Suppressor macrophage (primary cell): ENCODE measurements around the gene ARHGAP4.

Experiments
- DNase-seq, 4 experiments: peaks; one replicate each; pipeline ENCODE4 v3.0.0-alpha.2; 2020 to 2022

The ARHGAP4 gene

DNA sequence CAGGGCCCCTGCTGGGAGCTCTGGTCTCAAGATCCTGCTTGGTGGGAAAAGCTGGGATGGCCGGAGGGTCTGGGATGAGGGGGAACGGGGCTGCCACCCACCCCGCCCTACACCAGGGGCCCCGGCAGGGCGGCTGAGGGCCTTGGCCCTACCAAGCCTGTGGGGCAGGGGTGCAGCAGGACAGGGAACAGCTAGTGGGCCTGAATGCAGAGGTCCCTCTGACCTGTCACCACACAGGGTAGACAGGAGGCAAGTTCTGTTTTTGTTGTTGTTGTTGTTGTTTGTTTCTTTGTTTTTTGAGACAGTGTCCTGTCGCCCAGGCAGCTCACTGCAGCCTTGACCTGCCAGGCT is 18.7 kb upstream of the ARHGAP4 start:
- DNase-seq: peak in 1 of 4 experiments; percentile 26

DNA sequence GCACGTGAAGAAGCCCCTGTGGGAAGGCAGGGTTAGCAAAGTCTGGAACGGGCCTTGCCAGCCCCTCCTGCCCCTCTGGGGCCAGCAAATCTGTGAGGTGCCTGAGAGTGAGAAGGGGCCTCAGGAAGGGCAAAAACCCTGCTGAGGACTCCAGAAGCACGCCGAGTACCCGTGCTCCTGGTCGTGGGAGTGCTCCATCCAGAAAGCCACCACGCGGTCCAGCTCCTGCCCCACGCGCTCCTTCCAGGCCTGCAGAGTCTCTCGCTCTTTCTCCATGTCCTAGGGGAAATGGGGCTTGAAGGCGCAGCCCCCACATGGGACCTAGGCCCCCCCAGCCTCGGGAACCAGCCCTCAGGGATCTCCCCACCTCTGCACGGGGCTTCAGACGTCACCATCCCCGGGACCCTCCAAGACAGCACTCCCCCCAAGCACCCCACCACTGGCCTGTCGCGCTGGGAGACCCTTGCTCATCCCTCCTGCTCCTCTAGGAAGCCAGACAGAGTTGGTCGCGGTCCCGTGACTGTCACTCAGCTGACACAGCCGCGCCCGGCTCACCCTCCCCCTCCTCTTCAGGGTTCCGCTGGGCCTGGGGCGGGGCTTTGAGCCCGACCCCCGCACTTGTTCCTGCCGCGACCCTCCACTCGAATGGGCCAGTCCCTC is 18.2 kb upstream of the ARHGAP4 start, which contains the start of gene RENBP:
Gene RENBP (minus strand): TSS at position 504 of the 660 bp plus-strand sequence. CDS start 33 bp downstream, at position 471.
- peak; percentile 71 to 87 (median 78) for DNase-seq

GRCh38 chrX:153941336-153942252 is 15.5 kb upstream of the ARHGAP4 start:
- no peak for DNase-seq

DNA sequence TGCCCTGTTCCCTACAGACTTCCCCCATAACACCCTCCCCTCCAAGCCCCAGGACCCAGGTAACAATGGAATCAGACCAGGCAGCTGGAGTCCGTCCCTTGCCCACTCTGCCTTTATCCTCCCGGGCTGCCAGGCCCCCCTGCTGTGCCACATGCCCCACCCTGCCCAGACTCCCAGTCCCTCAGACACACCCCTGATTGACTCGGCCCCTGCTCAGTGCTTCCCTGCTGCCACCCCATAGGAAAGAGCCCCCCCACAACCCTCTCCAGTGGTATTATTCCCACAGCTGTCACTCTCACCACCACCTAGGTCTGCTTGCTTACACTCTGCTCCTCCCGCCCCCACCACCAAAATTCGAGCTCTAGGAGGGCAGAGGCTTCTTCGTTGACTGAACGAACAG is 13.5 kb upstream of the ARHGAP4 start:
- no peak for DNase-seq

- no peak for DNase-seq
Measured at GRCh38 chrX:153938226-153938786, 12.2 kb upstream of the ARHGAP4 start.

GRCh38 chrX:153937056-153937455 is 11.0 kb upstream of the ARHGAP4 start:
- no peak for DNase-seq

DNA sequence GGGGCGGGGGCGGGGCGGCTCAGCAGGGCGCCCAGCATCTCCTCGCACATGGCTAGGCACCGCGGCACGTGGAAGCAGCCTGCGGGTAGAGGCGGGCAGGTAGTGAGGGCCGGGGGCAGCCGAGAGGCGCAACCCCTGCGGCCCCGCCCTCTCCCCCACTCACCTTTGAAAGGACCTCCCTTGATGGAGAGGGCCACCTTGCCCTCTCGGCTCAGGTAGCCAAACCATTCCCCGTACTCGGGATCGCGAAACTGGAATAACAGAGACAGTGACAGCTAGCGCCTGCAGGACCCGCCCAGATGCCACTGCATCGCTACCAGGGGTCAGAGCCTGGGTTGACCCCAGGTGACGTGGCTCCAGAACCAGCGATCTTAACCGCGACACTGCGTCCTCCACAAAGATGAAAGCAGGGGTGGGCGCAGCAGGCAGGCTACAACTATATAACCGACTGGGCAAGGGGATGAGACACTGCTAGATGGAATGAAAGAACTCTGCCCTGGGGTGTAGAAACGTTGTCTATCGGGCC is 9.3 kb upstream of the ARHGAP4 start:
- DNase-seq: no peak

DNA sequence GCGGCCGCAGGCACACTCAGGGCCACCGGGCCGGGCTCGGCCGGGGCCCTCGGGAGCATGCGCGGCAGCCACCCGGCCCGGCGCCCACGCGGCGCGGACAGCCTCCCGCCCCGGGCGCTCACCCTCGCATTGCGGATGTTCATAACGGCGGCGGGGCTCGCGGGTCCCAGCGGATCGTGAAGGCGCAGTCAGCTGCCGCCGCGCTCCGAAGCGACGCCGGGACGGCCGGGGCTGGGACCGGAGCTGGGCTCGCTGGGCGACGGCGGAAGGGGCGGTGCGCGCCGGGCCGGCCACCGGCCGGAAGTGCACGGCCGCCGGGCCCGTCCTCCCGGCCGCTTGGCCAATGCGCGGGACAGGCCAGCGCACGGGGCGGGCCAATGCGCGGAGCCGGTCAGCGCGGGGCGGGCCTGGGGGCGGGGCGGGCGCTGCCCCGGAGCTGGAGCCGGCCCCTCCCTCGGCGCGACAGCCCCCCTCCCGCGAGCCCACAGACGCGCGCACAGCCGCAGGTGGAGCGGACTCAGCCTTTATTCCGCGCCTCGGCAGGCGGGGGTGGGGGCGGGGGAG is 8.8 kb upstream of the ARHGAP4 start, which contains the start of gene NAA10:
Gene NAA10 (minus strand): TSS at position 276 of the 564 bp plus-strand sequence. CDS start 133 bp downstream, at position 143.
- peak; percentile 83 to 93 (median 88) for DNase-seq

DNA sequence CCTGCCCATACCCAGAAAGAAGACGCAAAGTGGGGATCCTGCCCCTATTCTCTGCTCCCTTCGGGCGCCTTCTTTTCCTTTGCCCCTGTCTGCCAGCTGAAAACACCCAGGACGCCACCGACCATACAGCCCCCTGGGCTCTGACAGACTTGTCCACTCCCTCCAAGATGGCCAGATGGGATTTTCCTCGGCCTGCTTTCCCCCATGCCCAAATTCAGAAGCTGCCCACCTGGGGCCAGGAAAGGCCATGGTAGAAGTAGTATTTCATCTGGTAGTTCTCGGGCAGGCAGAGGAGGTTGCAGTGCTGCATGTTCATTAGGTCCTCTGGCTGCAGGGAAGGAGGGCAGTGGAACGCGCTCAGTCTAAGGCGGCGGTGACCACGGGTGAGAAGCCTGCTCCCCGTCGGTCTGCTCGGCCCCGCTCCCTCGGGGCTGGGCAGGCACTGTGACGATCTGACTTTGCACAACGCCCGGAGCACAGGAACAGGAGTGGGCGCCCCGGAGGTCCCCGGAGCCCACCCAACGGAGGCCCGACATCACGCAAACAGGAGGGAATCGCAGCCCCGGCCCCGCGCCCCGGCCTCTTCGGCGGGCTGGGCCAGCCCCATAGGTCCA is 8.2 kb upstream of the ARHGAP4 start:
- DNase-seq: peak in 1 of 4 experiments; percentile 34

GRCh38 chrX:153933748-153934147 is 7.7 kb upstream of the ARHGAP4 start:
- DNase-seq: peak; percentile 26 to 62 (median 52)

- DNase-seq: no peak
Measured at GRCh38 chrX:153932220-153932915, 6.3 kb upstream of the ARHGAP4 start.

DNA sequence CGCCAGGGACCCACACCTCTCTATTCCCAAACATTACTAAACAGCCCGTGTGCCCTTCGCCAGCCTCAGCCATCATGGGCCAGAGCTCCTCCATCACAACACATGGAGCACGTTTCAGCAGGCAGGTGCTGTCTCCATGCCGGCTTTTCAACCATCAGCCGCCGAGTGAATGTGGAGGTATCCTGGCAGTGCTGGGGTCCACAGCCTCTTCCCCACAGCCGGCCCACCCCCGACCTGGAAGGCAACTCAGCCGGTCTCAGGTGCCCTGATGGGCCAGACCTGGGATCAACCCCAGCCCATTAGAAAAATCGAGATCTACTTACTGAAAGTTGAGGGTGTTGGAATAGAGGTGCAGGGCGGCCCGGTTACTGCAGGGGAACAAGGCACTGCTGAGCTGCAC is 5.7 kb upstream of the ARHGAP4 start:
- DNase-seq: no peak

GRCh38 chrX:153931151-153931550 is 5.1 kb upstream of the ARHGAP4 start:
- no peak for DNase-seq

DNA sequence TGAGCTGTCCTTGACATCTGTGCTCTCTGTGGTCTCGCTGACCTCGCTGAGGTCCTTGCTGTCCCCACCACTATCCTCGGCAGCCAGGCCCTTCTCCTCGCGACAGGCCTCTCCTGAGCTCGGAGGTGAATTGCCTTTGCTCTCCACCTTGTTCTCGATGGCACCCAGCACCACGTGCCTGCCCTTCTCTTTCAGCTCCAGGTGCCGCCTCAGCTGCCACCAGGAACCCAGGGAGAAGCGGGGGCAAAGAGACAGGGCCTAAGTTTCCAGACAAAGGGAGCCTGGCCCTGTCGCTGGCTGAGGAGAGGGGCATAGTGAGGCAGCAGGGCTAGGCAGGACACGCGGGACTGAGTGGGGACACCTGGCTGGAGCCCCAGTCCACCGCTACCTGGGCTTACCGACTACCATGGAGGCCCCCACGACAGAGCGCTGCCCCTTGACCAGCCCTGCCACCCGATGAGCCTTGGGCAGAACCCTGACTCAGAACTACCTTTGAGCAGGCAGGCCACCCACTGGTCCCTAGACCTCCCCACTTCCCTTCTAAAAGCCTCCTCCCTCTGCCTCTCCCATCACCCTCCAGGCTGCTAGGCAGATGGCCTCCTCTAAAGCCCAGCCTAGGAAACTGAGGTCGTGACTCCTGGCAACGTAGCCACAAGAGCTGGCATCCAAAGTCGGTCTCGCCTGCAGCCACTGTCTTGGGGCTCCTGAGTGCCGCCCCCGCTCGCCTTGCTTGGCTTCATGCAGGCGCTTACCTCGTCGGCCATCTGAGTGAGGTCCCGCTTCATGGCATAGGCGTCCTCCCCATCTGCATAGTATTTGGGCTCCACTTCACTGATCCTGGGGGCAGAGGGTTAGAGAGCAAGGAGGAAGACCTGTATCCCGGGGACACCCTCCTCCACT is 4.2 kb upstream of the ARHGAP4 start:
- no peak for DNase-seq

DNA sequence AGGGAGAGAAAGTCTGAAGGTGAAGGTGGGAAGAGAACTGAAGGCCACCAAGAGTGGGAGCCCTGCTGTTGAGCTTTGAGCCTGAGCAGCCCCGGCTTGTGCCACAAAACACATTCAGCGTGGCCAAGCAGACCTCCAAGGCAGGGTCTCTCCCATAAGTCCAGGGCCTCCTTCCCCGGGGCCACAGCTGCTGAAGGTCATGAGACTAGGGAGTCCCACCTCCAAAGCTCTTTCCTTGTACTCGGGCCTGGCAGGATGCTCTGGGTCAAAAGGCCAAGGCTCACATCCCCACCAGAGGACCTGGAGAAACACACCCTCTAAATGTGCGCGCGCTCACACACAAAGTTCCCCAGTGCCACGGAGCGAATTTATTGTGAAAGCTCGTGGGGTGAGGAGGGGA is 3.5 kb upstream of the ARHGAP4 start:
- DNase-seq: no peak

GRCh38 chrX:153928846-153929245 is 2.8 kb upstream of the ARHGAP4 start:
- DNase-seq: no peak

DNA sequence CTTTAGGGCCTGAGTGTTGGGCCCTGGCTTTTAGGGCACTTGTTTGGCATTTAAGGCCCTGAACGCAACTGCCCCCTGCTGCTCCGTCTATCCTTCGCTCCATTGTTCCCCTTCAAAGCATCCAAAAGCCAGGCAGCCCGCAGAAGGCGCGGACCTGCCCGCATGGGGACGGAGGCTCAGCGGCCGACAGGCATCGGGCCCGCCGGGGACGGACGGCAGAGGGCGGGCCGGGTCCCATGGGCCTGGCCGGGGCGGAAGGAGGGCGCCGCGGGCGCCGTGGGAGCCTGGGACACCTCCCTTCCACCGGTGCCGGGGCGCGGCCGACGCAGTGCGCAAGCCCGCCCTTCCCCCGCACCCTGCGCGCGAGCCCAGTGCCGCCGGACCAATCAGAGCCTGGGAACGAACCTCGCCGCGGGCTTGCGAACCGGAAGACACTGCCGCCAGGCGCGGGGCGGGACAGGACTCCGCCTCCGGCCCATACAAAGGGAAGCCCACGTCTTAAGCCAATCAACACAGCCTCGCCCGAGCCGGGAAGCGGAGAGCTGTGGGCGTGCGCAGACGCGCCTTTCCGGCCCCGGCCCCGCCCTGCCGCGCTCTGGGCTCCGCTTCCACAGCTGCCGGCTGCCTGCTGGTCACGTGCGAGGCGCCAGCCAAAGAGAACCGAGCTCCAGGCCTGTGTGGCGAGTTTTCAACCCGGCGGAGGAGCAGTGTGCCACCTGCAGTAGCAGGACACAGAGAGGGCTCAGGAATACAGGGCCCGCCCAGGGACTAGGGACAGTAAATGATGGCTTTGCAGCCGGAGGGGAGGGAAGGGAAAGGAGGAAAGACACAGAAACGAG is 2.1 kb upstream of the ARHGAP4 start:
- DNase-seq: peak; percentile 95 to 98 (median 97)

DNA sequence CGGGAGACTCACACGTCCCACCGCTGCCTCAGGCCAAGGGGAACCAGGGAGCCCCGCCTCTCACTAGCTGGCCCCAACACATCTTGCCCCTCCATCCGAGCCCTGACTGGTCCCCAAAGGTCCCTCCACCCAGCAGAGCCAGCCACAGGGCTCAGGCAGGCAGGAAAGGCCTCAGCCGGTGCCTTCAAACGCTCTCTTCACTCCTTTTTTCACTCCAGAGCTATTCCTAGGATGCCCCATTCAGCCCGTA is 1.5 kb upstream of the ARHGAP4 start:
- peak in 1 of 4 experiments; percentile 59 for DNase-seq

- DNase-seq: peak; percentile 80 to 90 (median 89)
Measured at GRCh38 chrX:153926858-153927671, 1.0 kb upstream of the ARHGAP4 start.
